ENCODE results near the gene MAML2. TPM values are rescaled to one million over a fixed set of nuclear protein-coding genes. Genes with fewer than 3 reads are reported as not detected.

Gene MAML2
- total RNA-seq, 1 donor, result 20.1 TPM

DNA sequence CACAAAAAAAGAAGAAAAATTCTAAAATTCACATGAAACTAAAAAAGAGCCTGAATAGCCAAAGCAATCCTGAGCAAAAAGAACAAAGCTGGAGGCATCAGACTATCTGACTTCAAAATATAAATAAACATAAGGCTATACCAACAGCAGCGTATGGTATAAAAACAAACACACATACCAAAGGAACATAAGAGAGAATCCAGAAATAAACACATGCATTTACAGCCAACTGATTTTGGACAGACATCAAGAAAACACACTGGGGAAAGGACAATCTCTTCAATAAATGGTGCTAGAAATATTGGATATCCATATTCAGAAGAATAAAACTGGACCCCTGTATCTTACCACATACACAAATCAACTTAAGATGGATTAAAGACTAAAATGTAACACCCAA lies 416.3 kb downstream of the MAML2 start:
- no peak for DNase-seq (ENCODE audit: low read depth)
- TF ChIP-seq, protein P1, sequence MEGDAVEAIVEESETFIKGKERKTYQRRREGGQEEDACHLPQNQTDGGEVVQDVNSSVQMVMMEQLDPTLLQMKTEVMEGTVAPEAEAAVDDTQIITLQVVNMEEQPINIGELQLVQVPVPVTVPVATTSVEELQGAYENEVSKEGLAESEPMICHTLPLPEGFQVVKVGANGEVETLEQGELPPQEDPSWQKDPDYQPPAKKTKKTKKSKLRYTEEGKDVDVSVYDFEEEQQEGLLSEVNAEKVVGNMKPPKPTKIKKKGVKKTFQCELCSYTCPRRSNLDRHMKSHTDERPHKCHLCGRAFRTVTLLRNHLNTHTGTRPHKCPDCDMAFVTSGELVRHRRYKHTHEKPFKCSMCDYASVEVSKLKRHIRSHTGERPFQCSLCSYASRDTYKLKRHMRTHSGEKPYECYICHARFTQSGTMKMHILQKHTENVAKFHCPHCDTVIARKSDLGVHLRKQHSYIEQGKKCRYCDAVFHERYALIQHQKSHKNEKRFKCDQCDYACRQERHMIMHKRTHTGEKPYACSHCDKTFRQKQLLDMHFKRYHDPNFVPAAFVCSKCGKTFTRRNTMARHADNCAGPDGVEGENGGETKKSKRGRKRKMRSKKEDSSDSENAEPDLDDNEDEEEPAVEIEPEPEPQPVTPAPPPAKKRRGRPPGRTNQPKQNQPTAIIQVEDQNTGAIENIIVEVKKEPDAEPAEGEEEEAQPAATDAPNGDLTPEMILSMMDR (IDR thresholded peaks at IDR 0.05; ENCODE audit: insufficient read depth, low read length), result no peak
- no peak overlapping the region for H3K4me3 ChIP-seq (ENCODE audit: low read depth, low read length)

Small RNA genes lying within 50 kb of the gene (small RNA-seq; reads per million reads assigned to genes)
- not detected for gene MIR1260B

Other genes starting within 250 kb of the MAML2 start
- gene CCDC82, start 46.7 kb upstream of the MAML2 start, total RNA-seq (ENCODE audit: low replicate concordance), result 31.2 and 53.1 TPM in 2 replicates
- 8.2 and 10.4 TPM in 2 replicates for gene JRKL, start 46.8 kb upstream of the MAML2 start, total RNA-seq (ENCODE audit: low replicate concordance)

Data from fibroblast of the aortic adventitia (primary cell).